Tibial nerve (tissue), 4 donors: ENCODE data around the gene P3H3. TPM values are rescaled to one million over a fixed set of nuclear protein-coding genes. Genes with fewer than 3 reads are reported as not detected.
A peak's percentile ranks its signal among the peaks of the same experiment; 100 is the strongest.

ENCODE experiments used
- DNase-seq, 2 donors: peaks; one replicate each; pipeline ENCODE4 v3.0.0-alpha.2; 2019; ENCODE audit warnings: low spot score in 2 of 2
- H3K27ac ChIP-seq, 4 donors: fragments of 200-600 bp; sonication (generic) in 3 of 4; one replicate each; pipeline ENCODE4 v1.5.1; 2017 to 2019; ENCODE audit warnings: mild to moderate bottlenecking in 1 of 4
- H3K27me3 ChIP-seq, 2 donors: fragments of 200-600 bp; sonication (generic) in 1 of 2; one replicate each; pipeline versions ENCODE4 v1.5.1 to v1.6.0; 2017 to 2019
- H3K36me3 ChIP-seq, 3 donors: fragments of 200-600 bp; sonication (generic); one replicate each; pipeline ENCODE4 v1.5.1; 2018 to 2019
- H3K4me1 ChIP-seq, 4 donors: fragments of 200-600 bp; sonication (generic) in 3 of 4; one replicate each; pipeline ENCODE4 v1.5.1; 2017 to 2019
- H3K4me3 ChIP-seq, 4 donors: fragments of 200-600 bp; sonication (generic) in 3 of 4; one replicate each; pipeline ENCODE4 v1.5.1; 2017 to 2019; ENCODE audit warnings: mild to moderate bottlenecking in 1 of 4, moderate library complexity in 1 of 4
- H3K9me3 ChIP-seq, 4 donors: fragments of 200-600 bp; sonication (generic) in 3 of 4; one replicate each; pipeline ENCODE4 v1.5.1; 2017 to 2019
- CTCF ChIP-seq, 5 experiments: fragments of 200-600 bp in 3 of 5; fragments of 450-650 bp in 2 of 5; sonication (generic) in 3 of 5; IDR thresholded peaks; one replicate each; pipeline ENCODE4 v1.5.1; 2016 to 2019; ENCODE audit warnings: antibody characterized with exemption in 5 of 5, mild to moderate bottlenecking in 3 of 5, moderate library complexity in 2 of 5
- EP300 ChIP-seq, 2 donors: sonication (generic); formaldehyde crosslinking; IDR thresholded peaks; one replicate each; pipeline ENCODE4 v1.6.1; 2017; ENCODE audit warnings: antibody characterized with exemption in 2 of 2, mild to moderate bottlenecking in 1 of 2
- POLR2A ChIP-seq, 2 donors: fragments of 450-650 bp; IDR thresholded peaks; one replicate each; pipeline ENCODE4 v1.6.1; 2017; ENCODE audit warnings: antibody characterized with exemption in 2 of 2, mild to moderate bottlenecking in 2 of 2, moderate library complexity in 2 of 2
- WGBS, 2 donors: methylation state at CpG; one replicate each; pipeline ENCODE4 v1.1.5; 2018; 5-methylcytosine and 5-hydroxymethylcytosine counted together
- total RNA-seq, 4 donors: library from RNA; depleted of rRNA; stranded (reverse); fragments of >200 nt; gene quantifications; one replicate each; pipeline ENCODE4 v1.1.0, GENCODE V29; 2016

P3H3 gene
- total RNA-seq, 4 donors from 2014 or later: 14.6 to 45.8 (median 36.4) TPM

- Histone ChIP-seq H3K4me1 (no peaks in the 10 kb centered on the region), H3K36me3 (no peaks in the 10 kb centered on the region), H3K9me3 (no peaks in the 10 kb centered on the region), H3K27me3 (no peaks in the 10 kb centered on the region), H3K4me3 (no peak overlapping the region), H3K27ac (no peak overlapping the region)
- WGBS, 2 donors: 66% methylated on average over 9 of the region's 9 CpGs
- no peak for TF ChIP-seq POLR2A (IDR thresholded peaks at IDR 0.05)
- no peak for TF ChIP-seq EP300 (IDR thresholded peaks at IDR 0.05)
- TF ChIP-seq CTCF (IDR thresholded peaks at IDR 0.05): no peak
- DNase-seq: no peak
Measured at GRCh38 chr12:6786416-6787094, 41.7 kb upstream of the P3H3 start.

- Histone ChIP-seq H3K4me3 (no peak overlapping the region), H3K4me1 (no peaks in the 10 kb centered on the region), H3K9me3 (no peaks in the 10 kb centered on the region), H3K27ac (no peak overlapping the region), H3K27me3 (no peaks in the 10 kb centered on the region), H3K36me3 (no peaks in the 10 kb centered on the region)
- TF ChIP-seq EP300 (IDR thresholded peaks at IDR 0.05) (no peak), POLR2A (IDR thresholded peaks at IDR 0.05) (no peak), CTCF (IDR thresholded peaks at IDR 0.05) (no peak)
- WGBS, 2 donors: 88% methylated on average over 5 of the region's 5 CpGs
- DNase-seq: no peak
Measured at GRCh38 chr12:6787309-6787708, 40.9 kb upstream of the P3H3 start.

GRCh38 chr12:6788972-6789924, 39.0 kb upstream of the P3H3 start, which contains the start of gene CD4:
CD4 (plus strand) TSS chr12:6789528; CDS start chr12:6800139, 10,611 bp downstream.
- DNase-seq: no peak
- Histone ChIP-seq H3K27me3 (no peaks in the 10 kb centered on the region), H3K27ac (peak within 1 kb of the TSS in 3 of 4 donors; percentile 28 to 68 (median 59)), H3K4me1 (no peaks in the 10 kb centered on the region), H3K4me3 (peak within 1 kb of the TSS in 2 of 4 donors; percentile 34 to 42), H3K9me3 (no peaks in the 10 kb centered on the region), H3K36me3 (no peaks in the 10 kb centered on the region)
- WGBS, 2 donors: 52 to 62% methylated on average over 18 of the region's 18 CpGs
- TF ChIP-seq POLR2A (IDR thresholded peaks at IDR 0.05) (peak in 1 of 2 donors; percentile 33), CTCF (IDR thresholded peaks at IDR 0.05) (no peak), EP300 (IDR thresholded peaks at IDR 0.05) (peak in 1 of 2 donors; percentile 45)

- H3K36me3 ChIP-seq: no peaks in the 10 kb centered on the region
- peak overlapping the region in 1 of 4 donors; percentile 42 for H3K4me3 ChIP-seq
- H3K27me3 ChIP-seq: no peaks in the 10 kb centered on the region
- 81 to 86% methylated on average over 12 of the region's 12 CpGs for WGBS, 2 donors
- no peaks in the 10 kb centered on the region for H3K9me3 ChIP-seq
- H3K27ac ChIP-seq: peak overlapping the region in 2 of 4 donors; percentile 26 to 28
- DNase-seq: no peak
- no peak for TF ChIP-seq CTCF (IDR thresholded peaks at IDR 0.05)
- no peak for TF ChIP-seq EP300 (IDR thresholded peaks at IDR 0.05)
- no peak for TF ChIP-seq POLR2A (IDR thresholded peaks at IDR 0.05)
- H3K4me1 ChIP-seq: no peaks in the 10 kb centered on the region
Measured at GRCh38 chr12:6790496-6791150, 37.6 kb upstream of the P3H3 start.
